HG02678 (cell line): Measurements from ENCODE around the gene FUCA1.
"Not testable (repeated sequence)": the region's sequence is repeated elsewhere in the genome, so short reads cannot be mapped to it uniquely, and the experiment has no call there.

Experiments
- ATAC-seq: cut with Tn5 transposase; IDR thresholded peaks from one replicate; pipeline ENCODE4 v1.9.1; 2021; ENCODE audit warnings: mild to moderate bottlenecking, moderate library complexity; ENCODE audit not compliant: unreplicated experiment

The FUCA1 gene

DNA sequence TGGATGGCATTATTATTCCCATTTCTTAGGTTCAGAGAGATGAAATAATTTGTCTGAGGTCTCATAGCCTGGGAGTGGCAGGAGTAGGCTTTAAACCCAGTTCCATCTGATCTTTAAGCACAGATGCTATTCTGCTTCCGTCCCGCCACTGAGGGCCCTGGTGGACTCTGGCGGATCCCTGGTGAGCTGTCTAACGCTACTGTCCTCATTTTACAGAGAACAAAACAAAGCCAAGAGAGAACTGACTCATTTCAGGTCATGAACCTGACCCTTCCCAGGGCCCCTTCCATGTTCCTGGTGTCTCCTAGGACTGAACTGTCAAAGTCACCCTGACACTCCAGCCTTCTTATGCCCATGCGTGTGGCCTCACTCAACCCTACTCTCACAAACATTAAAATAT is 64.4 kb downstream of the FUCA1 start:
- ATAC-seq, result no peak

DNA sequence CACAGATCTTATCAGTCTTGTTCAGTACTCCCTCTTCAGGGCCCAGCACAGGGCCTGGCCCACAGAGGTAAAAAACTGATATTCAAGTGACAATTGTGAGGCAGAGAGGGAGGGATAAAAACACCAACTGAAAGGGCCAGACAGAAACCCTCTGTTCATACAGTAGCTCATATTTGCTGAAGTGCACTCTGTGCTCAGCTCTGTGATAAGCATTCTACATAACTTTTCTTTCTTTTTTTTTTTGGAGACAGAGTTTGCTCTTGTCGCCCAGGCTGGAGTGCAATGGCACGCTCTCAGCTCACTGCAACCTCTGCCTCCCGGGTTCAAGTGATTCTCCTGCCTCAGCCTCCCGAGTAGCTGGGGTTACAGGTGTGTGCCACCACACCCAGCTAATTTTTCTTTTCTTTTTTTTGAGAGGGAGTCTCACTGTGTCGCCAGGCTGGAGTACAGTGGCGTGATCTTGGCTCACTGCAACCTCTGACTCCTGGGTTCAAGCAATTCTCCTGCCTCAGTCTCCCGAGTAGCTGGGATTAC is 65.2 kb downstream of the FUCA1 start:
- ATAC-seq, result not testable (repeated sequence)

DNA sequence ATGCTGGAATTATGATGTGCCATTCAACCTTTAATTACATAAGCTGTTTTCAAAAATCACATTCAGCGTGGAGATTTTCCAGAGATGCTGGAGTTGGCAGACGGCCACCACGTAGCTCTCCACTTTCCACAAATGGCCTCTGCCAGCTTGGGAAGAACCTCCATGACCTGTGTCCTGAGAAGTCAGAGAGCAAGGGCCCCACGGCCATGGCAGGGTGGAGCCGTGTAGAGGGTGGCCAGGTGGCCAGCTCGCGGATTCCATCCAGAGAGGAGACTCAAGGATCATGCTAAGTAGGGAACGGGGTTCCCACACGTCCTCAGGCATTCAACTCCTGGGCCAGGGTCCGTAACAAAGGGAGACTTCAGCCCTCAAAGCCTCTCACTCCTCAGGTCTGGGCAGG is 66.2 kb downstream of the FUCA1 start:
- no peak for ATAC-seq

DNA sequence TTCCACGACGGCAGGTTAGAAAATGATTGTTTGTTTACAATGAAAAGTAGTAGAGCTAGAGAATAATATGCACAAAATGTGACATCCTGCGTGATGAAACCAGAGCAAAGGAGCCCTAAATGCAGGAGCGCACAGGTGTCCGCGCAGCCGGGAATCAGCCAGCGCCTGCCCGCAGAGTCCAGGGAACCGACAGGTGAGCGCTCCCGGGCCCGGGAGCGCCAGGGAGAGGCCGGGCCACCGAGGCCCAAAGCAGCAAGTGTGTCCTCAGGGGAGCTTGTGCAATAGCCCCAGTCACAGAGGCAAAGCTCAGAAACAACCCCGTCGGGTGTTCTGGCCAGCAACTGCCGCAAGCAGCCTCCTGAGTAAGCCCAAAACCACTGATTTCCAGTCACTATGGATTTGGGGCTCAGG is 66.7 kb downstream of the FUCA1 start:
- no peak for ATAC-seq

DNA sequence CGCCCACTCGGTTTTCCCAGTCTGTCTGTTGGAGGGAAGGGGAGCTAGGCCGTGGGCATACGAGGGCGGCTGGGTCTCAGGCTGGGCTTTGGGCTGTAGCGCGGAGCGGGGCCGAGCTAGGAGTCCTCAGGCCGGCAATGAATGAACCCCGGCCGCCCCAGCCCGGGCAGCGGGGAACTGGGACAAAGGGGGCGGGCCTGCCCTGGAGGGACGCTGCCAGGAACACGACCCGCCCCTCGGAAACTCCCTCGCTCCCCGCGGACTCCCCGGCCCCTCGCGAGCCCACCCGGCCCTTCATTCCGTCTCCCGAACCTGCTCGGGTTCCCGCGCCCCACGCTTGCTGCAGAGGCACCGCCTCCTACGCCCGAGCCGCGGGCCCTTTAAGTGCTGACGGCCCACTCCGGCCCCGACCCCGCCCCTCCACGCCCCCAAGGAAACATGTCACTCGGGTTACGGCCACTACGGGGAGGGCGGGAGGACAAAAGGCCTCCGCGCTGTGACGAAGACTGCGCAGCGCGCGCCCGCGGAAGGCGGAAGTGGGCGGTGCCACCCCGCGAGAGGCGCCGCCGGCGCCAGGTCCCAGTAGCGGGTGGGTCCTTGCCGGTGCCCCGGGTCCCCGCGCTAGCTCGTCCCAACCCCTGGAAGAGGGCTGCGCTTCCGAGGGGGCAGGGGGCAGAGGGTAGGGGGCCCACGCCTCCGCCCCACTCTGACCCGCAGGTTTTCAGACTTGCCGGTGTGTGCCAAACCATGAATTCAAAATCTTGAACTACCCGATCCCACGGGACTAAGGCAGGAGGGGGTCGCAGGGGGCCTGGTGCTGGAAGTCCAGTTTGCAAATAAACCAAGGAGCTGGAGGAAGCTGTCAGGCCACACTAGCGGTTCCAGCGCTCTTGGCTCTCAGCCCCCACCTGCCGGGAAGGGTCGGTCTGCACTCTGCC is 67.4 kb downstream of the FUCA1 start, which contains the start of gene GALE:
TSS of gene GALE (minus strand) at position 355 of the 938 bp plus-strand sequence. CDS start 1,747 bp downstream, outside the sequence.
- ATAC-seq, result peak; percentile 89

DNA sequence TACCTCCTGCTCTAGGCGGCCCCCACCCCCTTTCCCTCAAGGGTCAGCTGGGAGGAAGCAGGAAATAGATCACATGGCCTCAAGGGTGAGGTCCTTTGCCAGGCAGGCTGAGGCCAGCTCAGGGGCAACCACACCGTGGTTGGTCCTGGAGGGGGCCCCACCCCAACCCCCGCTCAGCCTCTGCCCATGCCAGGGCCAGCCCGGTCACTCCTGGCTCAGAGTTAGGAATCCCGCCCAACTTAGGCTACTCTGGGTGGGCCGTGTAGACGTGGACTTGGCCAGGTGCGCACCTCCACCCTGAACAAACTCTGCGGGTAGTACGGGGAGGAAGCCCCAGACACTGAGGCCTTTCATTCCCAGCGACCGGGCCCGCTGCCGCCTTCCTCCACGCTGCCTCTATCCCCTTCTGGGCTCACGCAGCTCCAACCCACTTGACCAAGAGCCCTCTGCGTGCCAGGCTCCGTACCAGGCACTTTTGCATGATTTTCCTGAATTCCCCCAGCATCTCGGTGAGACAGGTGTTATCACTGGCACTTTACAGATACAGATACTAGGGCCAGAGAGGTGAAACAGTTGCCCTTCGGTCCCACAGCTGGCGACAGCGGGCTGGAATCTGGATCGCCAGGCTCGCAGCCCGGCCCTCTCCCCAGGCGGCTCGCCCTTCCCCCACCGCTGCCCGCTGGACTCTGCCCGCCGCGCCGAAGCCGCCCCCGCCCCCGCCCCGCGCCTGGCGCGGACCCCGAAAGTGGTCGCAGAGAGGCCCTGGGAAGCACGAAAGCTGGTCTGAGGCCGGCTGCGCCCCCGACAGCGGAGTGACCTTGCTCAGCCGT is 68.3 kb downstream of the FUCA1 start:
- ATAC-seq, result peak; percentile 1

DNA sequence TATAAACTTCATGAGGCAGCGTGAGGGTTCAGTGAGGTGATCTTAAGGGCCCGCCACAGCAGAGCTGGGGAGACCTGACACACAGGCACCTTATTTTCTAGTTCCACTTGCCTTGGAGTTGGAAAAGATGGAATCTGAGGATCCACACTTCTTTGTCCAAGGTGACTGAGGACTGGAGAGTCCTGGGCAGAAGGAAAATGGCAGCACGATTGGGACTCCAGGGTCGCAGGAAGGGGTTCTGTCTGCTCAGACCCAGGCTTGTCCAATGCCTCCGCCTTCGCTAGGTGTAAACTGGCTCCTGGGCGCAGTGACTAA is 68.9 kb downstream of the FUCA1 start:
- ATAC-seq, result no peak

DNA sequence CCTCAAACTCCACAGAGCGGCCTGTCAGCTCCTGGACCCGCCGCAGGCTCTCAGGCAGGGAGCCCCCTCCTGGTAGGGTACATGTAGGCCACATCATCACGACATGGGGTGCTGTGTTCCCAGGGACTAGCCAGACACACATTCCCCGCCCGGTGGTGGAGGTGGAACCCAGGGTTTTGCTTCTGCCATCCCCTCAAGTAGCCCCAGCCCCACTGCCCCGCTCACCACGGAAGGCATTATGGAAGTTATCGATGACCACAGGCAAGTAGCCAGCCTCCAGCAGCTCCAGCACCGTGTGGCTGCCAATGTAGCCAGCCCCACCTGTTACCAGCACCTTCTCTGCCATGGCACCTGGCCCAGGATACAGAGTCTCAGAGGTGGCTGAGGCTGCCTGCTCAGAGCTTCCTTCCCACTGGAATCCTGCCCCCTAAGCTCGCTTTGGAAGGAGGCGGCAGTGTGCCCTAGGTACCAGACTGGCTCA is 69.4 kb downstream of the FUCA1 start:
- no peak for ATAC-seq

DNA sequence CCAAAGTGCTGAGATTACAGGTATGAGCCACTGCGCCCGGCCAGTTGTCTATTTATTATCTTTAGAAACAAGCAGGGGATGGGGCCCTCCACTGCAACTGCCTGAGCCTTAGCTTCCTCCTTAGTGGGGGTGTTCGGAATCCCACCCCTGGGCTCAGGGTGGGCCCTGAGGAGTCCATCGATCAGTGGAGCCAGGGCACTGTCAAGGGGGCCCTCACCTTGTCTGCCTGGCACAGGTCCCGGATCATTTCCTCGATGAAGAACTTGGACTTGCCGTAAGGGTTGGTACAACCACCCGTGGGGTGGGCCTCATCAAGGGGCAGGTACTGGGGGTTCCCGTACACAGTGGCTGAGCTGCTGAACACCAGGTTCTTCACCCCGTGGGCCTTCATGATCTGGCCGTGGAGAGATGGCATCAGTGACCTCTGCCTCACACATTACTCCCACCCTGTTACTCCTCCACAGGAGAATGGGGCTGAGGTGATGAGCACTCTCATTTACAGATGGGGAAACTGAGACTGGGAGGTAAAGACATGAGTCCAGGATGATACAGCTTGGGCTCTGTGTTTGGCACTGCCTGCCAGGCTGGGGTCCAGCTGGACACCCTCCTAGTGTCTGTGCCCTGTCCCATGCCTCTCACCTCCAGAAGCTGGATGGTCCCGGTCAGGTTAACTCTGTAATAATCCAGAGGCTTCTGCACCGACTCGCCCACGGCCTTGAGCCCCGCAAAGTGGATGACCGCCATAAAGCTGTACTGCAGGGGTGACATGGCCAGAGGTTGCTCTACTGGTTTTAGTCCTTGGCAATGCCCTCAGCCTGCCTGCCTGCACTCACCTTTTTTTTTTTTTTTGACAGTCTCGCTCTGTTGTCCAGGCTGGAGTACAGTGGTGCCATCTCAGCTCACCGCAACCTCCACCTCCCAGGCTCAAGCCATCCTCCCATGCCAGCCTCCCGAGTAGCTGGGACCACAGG is 70.3 kb downstream of the FUCA1 start:
- ATAC-seq, result no peak

DNA sequence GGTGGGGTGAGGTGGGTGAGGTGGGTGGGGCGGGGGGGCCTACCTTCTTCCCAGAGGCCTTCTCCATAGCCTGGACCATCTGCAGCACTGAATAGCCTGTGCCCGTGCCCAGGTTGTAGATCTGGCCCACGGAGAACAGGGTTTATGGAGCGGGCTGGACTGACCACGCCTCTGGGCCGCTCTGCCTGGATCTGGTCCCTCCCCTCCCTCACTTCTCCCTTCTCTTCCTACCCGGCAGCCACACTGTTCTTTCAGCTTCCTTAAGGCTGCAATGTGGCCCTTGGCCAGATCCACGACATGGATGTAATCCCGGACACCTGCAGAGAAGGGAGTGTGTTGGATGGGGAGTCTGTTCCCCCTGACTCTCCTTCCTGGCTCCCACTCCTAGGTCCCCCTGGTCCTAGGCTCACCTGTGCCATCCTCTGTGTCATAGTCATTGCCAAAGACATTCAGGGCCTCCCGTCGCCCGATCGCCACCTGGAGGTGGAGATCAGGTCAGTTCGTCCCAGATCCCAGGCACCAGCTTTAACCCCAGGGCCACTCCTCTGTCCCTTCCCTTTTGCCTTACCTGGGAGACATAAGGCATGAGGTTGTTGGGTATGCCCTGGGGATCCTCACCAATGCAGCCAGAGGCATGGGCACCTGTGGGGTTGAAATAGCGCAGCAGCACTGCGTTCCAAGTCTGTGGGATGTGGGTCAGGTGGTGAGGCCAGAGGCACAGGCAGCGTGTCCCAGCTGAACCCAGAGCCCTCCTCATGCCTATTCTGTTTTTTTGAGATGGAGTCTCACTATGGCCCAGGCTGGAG is 71.4 kb downstream of the FUCA1 start:
- ATAC-seq, result no peak

DNA sequence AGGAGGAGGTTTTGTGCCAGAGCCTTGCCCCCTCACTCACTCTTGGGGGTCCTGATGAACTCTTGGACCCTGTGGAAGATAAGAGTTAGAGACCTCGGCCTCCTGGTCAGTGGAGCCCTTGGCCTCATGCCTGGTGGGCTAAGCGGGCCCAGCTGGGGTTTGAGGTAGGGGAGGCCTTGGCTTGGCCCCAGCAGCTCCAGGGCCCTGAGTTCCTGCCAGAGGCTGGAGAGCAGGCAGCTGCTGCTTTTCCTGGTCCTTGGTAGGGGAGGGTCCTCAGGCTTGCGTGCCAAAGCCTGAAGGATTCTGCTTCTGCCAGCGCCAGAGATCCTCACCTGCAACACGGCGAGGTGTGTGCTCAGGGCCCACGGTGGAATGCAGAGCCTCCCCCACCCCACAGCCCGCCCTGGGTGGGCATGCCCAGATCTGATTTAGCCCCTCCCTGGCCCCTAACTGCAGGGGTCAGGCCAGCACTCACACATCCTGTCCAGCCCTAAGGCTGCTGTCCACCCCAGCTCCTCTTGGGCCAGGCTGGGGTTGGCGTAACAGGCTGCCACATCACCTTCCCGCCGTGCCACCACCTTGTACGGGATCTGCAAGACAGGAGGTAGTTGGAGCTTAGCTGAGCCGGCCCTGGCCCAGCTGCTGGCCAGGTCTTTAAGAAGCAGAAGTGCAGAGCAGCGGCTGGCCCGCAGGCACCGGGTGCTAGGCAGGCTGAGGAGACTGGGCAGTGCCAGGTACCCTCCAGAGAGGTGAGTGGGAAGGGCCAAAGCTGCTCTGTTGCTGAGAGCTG is 72.2 kb downstream of the FUCA1 start:
- ATAC-seq, result no peak
